H9 (cell line): Measurements from ENCODE around the gene MTFMT. TPM values are rescaled to one million over a fixed set of nuclear protein-coding genes. Genes with fewer than 3 reads are reported as not detected.

Experiments
- DNase-seq: peaks from one replicate; pipeline ENCODE4 v3.0.0-alpha.2; 2017
- H2AFZ ChIP-seq: one replicate; pipeline ENCODE4 v1.6.1; 2013; ENCODE audit warnings: mild to moderate bottlenecking, low read length, control low read depth, moderate library complexity
- H2AK5ac ChIP-seq: 2 replicates; pipeline ENCODE4 v1.6.1; 2013; ENCODE audit warnings: low read length, control low read depth, mixed read lengths; ENCODE audit not compliant: insufficient read length
- H2BK120ac ChIP-seq: one replicate; pipeline ENCODE4 v1.6.1; 2013; ENCODE audit warnings: low read depth, mild to moderate bottlenecking, low read length, control low read depth, inconsistent platforms; ENCODE audit not compliant: poor library complexity, severe bottlenecking
- H2BK12ac ChIP-seq: 2 replicates; pipeline ENCODE4 v1.6.1; 2013; ENCODE audit warnings: low read length, control low read depth, mixed read lengths, low read depth; ENCODE audit not compliant: insufficient read length
- H2BK15ac ChIP-seq: 2 replicates; pipeline ENCODE4 v1.6.1; 2013; ENCODE audit warnings: low read depth, low read length, control low read depth
- H2BK20ac ChIP-seq: one replicate; pipeline ENCODE4 v1.6.1; 2013; ENCODE audit warnings: low read depth, mild to moderate bottlenecking, low read length, control low read depth, inconsistent platforms; ENCODE audit not compliant: poor library complexity, severe bottlenecking
- H2BK5ac ChIP-seq: 2 replicates; pipeline ENCODE4 v1.6.1; 2013; ENCODE audit warnings: low read length, control low read depth, mixed read lengths; ENCODE audit not compliant: insufficient read length
- H3K14ac ChIP-seq: 2 replicates; pipeline ENCODE4 v1.6.1; 2013; ENCODE audit warnings: low read length, control low read depth; ENCODE audit not compliant: insufficient read depth
- H3K18ac ChIP-seq: 2 replicates; pipeline ENCODE4 v1.6.1; 2013; ENCODE audit warnings: low read depth, mild to moderate bottlenecking, mixed read lengths, low read length, control low read depth; ENCODE audit not compliant: insufficient read length
- H3K23ac ChIP-seq: 2 replicates; pipeline ENCODE4 v1.6.1; 2013; ENCODE audit warnings: low read length, control low read depth, mixed read lengths, low read depth; ENCODE audit not compliant: insufficient read length
- H3K23me2 ChIP-seq: 2 replicates; pipeline ENCODE4 v1.6.1; 2013; ENCODE audit warnings: low read depth, mild to moderate bottlenecking, mixed read lengths, low read length, control low read depth; ENCODE audit not compliant: insufficient read length, poor library complexity, severe bottlenecking
- H3K27ac ChIP-seq: 2 replicates; pipeline ENCODE4 v1.5.1; 2013; ENCODE audit warnings: low read length, control low read depth, mixed read lengths, low read depth; ENCODE audit not compliant: insufficient read length
- H3K27me3 ChIP-seq: 2 replicates; pipeline ENCODE4 v1.6.1; 2013; ENCODE audit warnings: low read length, control low read depth, inconsistent platforms; ENCODE audit not compliant: insufficient read depth
- H3K4ac ChIP-seq: 2 replicates; pipeline ENCODE4 v1.6.1; 2013; ENCODE audit warnings: low read depth, mild to moderate bottlenecking, control low read depth, inconsistent platforms, low read length, moderate library complexity
- H3K4me1 ChIP-seq: 2 replicates; pipeline ENCODE4 v1.6.1; 2013; ENCODE audit warnings: low read length, control low read depth, inconsistent platforms; ENCODE audit not compliant: insufficient read depth
- H3K4me2 ChIP-seq: 2 replicates; pipeline ENCODE4 v1.6.1; 2013; ENCODE audit warnings: low read length, control low read depth, mixed read lengths; ENCODE audit not compliant: insufficient read length, insufficient read depth
- H3K56ac ChIP-seq: 2 replicates; pipeline ENCODE4 v1.6.1; 2013; ENCODE audit warnings: low read depth, mild to moderate bottlenecking, mixed read lengths, low read length, control low read depth; ENCODE audit not compliant: insufficient read length
- H3K79me1 ChIP-seq: 2 replicates; pipeline ENCODE4 v1.6.1; 2013; ENCODE audit warnings: low read depth, mild to moderate bottlenecking, moderate library complexity, low read length, control low read depth, inconsistent platforms; ENCODE audit not compliant: insufficient read depth, poor library complexity, severe bottlenecking
- H3K79me2 ChIP-seq: 2 replicates; pipeline ENCODE4 v1.6.1; 2013; ENCODE audit warnings: low read length, control low read depth, inconsistent platforms; ENCODE audit not compliant: insufficient read depth
- H3K9ac ChIP-seq: 2 replicates; pipeline ENCODE4 v1.6.1; 2013; ENCODE audit warnings: low read length, control low read depth, mixed read lengths; ENCODE audit not compliant: insufficient read length; ENCODE audit errors: extremely low read depth
- H3K9me3 ChIP-seq: one replicate; pipeline ENCODE4 v1.6.1; 2013; ENCODE audit warnings: low read depth, low read length, inconsistent platforms; ENCODE audit not compliant: control insufficient read depth
- H3T11ph ChIP-seq: one replicate; pipeline ENCODE4 v1.6.1; 2013; ENCODE audit warnings: mild to moderate bottlenecking, low read length, control low read depth, inconsistent platforms
- H4K20me1 ChIP-seq: one replicate; pipeline ENCODE4 v1.6.1; 2013; ENCODE audit not compliant: control insufficient read depth, insufficient read length, insufficient read depth
- H4K5ac ChIP-seq: 2 replicates; pipeline ENCODE4 v1.6.1; 2013; ENCODE audit warnings: low read depth, mild to moderate bottlenecking, mixed read lengths, low read length, control low read depth; ENCODE audit not compliant: insufficient read length
- H4K8ac ChIP-seq: replicated peaks from 2 replicates; pipeline ENCODE4 v1.6.1; 2013; ENCODE audit warnings: low read length, control low read depth, mixed read lengths, low read depth; ENCODE audit not compliant: insufficient read length
- H4K91ac ChIP-seq: 2 replicates; pipeline ENCODE4 v1.6.1; 2013; ENCODE audit warnings: low read depth, mild to moderate bottlenecking, moderate library complexity, mixed read lengths, low read length, control low read depth; ENCODE audit not compliant: insufficient read length
- H3K27ac Mint-ChIP-seq, 3 experiments: 2 replicates in 2 of 3; 3 replicates in 1 of 3; pipeline ENCODE4 v1.8.0; 2020 to 2021; ENCODE audit warnings: mixed read lengths in 3 of 3, mild to moderate bottlenecking in 1 of 3, moderate library complexity in 1 of 3
- H3K27me3 Mint-ChIP-seq: 2 replicates; pipeline ENCODE4 v1.8.0; 2021; ENCODE audit warnings: low read depth, mild to moderate bottlenecking, moderate library complexity, mixed read lengths
- H3K36me3 Mint-ChIP-seq, 3 experiments: 2 replicates in 2 of 3; 3 replicates in 1 of 3; pipeline ENCODE4 v1.8.0; 2020 to 2021; ENCODE audit warnings: low read depth in 3 of 3, mixed read lengths in 3 of 3; ENCODE audit not compliant: insufficient read depth in 1 of 3
- H3K4me1 Mint-ChIP-seq, 2 experiments: 2 replicates each; pipeline ENCODE4 v1.8.0; 2020; ENCODE audit warnings: mixed read lengths in 2 of 2
- H3K4me3 Mint-ChIP-seq, 2 experiments: 2 replicates in 1 of 2; 3 replicates in 1 of 2; pipeline ENCODE4 v1.8.0; 2020 to 2021; ENCODE audit warnings: mild to moderate bottlenecking in 2 of 2, mixed read lengths in 2 of 2, moderate library complexity in 1 of 2
- H3K9me3 Mint-ChIP-seq, 2 experiments: 2 replicates in 1 of 2; 3 replicates in 1 of 2; pipeline ENCODE4 v1.8.0; 2020; ENCODE audit warnings: mild to moderate bottlenecking in 2 of 2, mixed read lengths in 2 of 2, moderate library complexity in 1 of 2
- CTCF ChIP-seq: fragments of 200-600 bp; sonication (generic); conservative IDR thresholded peaks from 3 replicates; pipeline ENCODE4 v1.8.0; 2021; ENCODE audit warnings: antibody characterized with exemption, mild to moderate bottlenecking
- WGBS: extraction: QIAGEN DNeasy Blood & Tissue Kit; methylation state at CpG from one replicate; pipeline ENCODE4 v1.1.7; 2013; ENCODE audit warnings: missing lambda C conversion rate, low lambda C conversion rate, mixed read lengths; ENCODE audit not compliant: insufficient read length; ENCODE audit errors: extremely low coverage; 5-methylcytosine and 5-hydroxymethylcytosine counted together
- total RNA-seq: library from RNA; stranded (reverse); gene quantifications from 2 replicates; pipeline ENCODE4 v1.2.1, GENCODE V29; 2021

MTFMT gene
- total RNA-seq, 1 experiment from 2014 or later, result 16.0 TPM

GRCh38 chr15:65077291-65077980 is 48.0 kb upstream of the MTFMT start:
- no peak overlapping the region for H2BK12ac ChIP-seq
- H2AFZ ChIP-seq, result no peak overlapping the region
- no peaks in the 10 kb centered on the region for H3K79me2 ChIP-seq
- H3K27ac ChIP-seq, result no peak overlapping the region
- no peak overlapping the region for H3T11ph ChIP-seq
- no peak overlapping the region for H3K4me2 ChIP-seq
- no peak overlapping the region for H2BK5ac ChIP-seq
- H3K4ac ChIP-seq, result no peak overlapping the region
- peaks cover 3 to 10% of the 10 kb centered on the region in 2 experiments; a peak in 2 of 5 replicates for H3K9me3 Mint-ChIP-seq
- no peaks in the 10 kb centered on the region for H4K20me1 ChIP-seq
- H2BK20ac ChIP-seq, result no peak overlapping the region
- no peak for TF ChIP-seq CTCF
- H4K8ac ChIP-seq, result no peak overlapping the region
- H3K23ac ChIP-seq, result no peak overlapping the region
- no peak overlapping the region for H2BK15ac ChIP-seq
- no peak overlapping the region for H3K4me3 Mint-ChIP-seq
- no peak overlapping the region for H3K27ac Mint-ChIP-seq
- H3K36me3 Mint-ChIP-seq, result peaks cover 0 to 1% (median 0%) of the 10 kb centered on the region in 3 experiments; a peak in 2 of 7 replicates
- no peaks in the 10 kb centered on the region for H3K23me2 ChIP-seq
- no peak overlapping the region for H4K91ac ChIP-seq
- H3K14ac ChIP-seq, result no peak overlapping the region
- H3K27me3 ChIP-seq, result no peaks in the 10 kb centered on the region
- no peaks in the 10 kb centered on the region for H3K9me3 ChIP-seq
- no peak overlapping the region for H3K9ac ChIP-seq
- peaks cover 33% of the 10 kb centered on the region for H3K27me3 Mint-ChIP-seq
- no peak overlapping the region for H2AK5ac ChIP-seq
- no peaks in the 10 kb centered on the region for H3K79me1 ChIP-seq
- H3K4me1 Mint-ChIP-seq, result peaks cover 13 to 15% of the 10 kb centered on the region in 2 experiments
- no peak for DNase-seq
- H3K4me1 ChIP-seq, result peaks cover 3% of the 10 kb centered on the region; the same call in 1 of the 2 replicates
- no peak overlapping the region for H2BK120ac ChIP-seq
- no CpG with 5 or more reads among the region's 85 CpGs for WGBS
- H3K56ac ChIP-seq, result no peak overlapping the region
- no peak overlapping the region for H4K5ac ChIP-seq
- no peak overlapping the region for H3K18ac ChIP-seq
